SIG-M5 treated with dmso at 0.1 percent for 504 hours (cell line): ENCODE measurements around the gene SORL1-AS1.

ENCODE experiments used
- DNase-seq: peaks from one replicate; lab custom pipeline; 2025; ENCODE audit not compliant: unreplicated experiment; lab: John Stamatoyannopoulos, UW

The SORL1-AS1 gene

GRCh38 chr11:121406291-121406690, 46.5 kb downstream of the SORL1-AS1 start:
- no peak for DNase-seq

DNA sequence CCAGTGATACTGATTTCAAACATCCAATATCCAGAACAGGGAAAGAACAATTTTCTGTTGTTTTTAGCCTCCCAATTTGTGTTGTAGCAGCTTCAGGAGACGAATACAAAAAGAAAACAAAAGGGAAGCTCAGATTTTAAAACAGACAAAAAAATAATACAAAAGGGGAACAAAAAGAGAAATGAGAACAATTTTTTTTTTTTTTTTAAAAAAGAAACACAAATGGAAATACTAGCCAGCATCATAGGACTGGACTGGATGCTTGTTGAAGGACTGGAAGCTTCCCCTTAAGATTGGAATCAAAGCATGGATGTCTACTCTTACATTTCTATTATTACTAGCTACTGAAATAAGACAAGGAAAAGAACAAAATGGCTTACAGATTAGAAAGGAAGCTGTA, 47.1 kb downstream of the SORL1-AS1 start:
- peak; percentile 10 for DNase-seq

DNA sequence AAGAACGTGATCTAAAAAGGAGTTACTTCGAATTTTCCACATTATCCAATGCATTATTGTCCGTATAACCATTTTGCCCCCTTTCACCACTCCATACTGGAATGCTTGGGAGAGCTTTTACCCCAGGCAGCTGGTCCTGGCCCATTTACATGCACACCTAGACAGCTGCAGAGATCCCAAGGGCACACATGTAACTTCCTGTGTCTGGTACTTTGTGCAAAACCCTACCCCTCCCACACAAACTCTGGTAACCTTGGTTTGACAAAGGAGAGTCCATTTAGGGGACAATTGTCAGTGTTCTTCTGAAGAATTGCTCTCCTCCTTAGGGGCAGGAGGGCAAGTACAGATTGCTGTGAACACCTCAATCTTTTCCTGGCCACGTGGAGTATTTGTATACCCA, 58.0 kb downstream of the SORL1-AS1 start:
- DNase-seq = no peak

GRCh38 chr11:121393855-121394254, 58.9 kb downstream of the SORL1-AS1 start:
- DNase-seq = no peak

GRCh38 chr11:121391914-121392313, 60.9 kb downstream of the SORL1-AS1 start:
- DNase-seq = no peak

DNA sequence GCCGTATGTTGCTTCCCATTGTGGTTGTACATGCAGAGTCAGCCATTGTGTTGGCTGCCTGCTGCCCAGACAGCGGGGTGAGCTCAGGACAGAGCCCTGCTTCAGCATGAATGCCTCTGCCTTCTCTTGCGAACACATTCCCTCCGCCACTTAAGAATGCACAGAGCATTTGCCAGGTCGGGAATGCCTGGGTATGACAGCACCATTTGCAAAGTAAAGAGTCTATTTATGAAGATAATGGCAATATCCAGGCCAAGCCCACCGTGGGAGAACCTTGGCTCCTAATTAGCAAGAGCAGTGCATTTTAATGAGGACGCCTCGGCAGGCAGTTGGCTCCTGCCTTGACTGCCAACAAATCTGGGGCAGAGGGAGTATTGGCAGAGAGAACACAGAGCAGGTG, 63.1 kb downstream of the SORL1-AS1 start:
- DNase-seq = no peak
